NCI-H82 (cell line): ENCODE measurements around the gene CHTF18.
"Not testable (repeated sequence)": the region's sequence is repeated elsewhere in the genome, so short reads cannot be mapped to it uniquely, and the experiment has no call there.

ENCODE experiments used
- DNase-seq: peaks from one replicate; lab custom pipeline; 2025; lab: John Stamatoyannopoulos, UW

CHTF18 gene

DNA sequence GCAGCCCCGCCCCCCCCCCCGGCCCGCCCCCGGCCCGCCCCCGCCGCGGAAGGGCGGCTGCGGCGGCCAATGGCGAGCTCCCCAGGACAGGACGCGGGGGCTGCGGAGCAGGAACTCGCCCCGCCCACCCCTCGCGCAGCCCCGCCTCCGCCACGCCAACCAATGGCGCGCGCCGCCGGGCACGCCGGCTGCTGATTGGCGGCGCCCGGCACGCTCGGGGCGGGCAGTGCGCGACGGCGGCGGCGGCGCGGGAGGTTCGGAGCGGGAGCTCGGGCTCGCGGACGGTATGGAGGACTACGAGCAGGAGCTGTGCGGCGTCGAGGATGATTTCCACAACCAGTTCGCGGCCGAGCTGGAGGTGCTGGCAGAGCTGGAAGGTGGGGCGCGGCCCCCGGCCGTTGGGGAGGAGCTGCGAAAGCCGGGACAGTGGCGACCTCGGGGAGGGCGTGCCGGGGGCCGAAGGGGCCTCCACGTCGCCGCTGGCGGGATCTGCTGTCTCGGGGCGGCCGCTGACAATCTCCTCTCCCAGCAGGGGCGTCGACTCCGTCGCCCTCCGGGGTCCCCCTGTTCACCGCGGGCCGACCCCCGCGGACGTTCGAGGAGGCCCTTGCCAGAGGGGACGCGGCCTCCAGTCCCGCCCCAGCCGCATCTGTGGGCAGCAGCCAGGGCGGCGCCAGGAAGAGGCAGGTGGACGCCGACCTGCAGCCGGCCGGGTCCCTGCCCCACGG is at the start of gene CHTF18:
Gene CHTF18, plus strand, starts transcription at position 222 of the 728 bp plus-strand sequence. Its CDS starts 65 bp downstream, at position 287.
- DNase-seq = peak; percentile 93

DNA sequence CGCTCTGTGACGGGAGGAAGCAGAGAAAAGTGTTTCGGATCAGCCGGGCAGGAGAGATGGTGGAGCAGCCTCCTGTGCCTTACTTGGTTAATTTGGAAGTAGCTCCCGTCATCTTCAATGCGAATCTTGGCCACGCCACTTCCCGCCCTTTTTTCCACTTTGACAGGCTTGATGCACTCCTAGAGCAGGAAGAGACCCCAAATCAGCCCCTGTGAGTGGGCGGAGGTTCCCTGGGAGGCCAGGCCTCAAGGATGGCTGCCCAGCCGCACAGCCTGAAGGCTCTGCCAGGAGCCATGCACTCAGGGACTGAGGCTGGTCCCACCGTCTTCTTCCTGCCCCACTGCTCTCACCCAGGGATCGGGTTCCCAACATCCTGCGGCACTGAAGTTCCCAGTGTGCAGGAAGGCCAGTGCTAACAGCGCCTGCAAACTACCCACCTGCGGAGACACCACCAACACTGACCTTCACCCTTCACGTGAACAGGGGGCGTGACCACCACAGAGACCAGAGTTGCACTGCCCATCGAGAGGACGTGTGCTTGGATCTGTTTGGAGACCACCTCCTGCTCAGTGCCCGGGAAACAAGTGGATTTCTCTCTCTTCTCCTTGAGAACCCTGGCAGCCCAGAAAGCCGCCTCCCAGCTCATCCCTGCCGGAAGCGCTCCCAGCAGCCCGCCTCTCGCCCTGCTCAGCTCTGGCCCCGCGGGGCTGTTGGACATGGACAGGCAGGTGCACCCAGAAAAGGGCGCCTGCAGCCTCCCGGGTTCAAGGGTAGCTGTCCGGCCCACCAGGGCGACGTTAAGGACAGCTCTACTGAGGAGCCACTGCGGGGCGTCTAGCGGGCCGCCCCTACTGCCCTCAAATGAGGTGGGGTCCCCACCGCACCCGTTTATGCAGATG is 48.6 kb upstream of the CHTF18 start:
- no peak for DNase-seq

DNA sequence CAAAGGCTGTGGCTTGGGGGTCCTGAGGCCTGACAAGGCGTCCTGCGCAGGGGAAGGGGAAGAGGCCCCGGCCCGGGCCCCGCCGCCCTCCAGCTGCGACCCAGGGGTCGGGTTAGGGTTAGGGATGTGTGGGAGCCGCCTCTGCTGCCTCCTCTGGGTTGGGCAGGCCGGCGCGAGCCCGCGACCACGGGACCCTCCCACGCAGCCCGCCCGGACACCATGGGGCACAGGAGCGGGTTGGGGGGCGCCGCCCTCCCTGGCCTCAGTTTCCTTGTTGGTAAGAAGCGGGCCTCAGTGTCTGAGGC is 48.0 kb upstream of the CHTF18 start:
- no peak for DNase-seq

DNA sequence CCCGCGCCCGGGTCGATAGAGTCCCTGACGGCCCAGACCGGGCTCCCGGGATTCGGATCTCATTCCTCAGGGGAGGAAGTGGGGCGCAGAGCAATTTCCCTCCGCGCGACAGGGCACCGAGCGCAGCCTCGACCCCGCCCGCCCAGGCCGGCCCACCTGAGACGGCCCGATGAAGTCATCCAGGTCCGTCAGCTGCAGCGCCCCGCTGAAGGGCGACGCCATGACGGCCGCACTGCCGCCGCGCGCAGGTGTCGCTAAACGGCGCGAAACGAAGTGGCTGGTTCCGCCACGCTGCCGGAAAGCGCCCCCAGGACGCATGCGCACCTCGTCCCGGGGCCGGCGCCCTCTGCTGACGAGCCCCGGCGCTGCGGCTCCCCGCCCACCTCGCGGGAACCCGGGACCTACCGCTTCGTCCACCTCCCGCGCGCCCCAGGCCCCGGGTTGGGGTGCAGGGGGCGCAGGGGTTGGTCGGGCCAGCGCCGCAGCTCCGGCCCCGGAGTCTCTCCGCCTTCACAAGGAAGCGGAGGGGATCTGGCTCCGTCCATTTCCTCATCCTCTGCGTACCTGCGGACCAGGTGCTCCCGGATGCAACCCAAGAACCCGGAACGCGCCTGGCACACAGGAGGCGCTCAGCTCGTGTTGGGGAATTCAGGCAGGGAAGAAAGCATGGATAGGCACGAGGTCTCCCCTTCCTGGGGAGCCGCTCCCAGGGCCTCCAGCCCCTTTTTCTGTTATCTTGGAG is 47.5 kb upstream of the CHTF18 start, which contains the start of gene CIAO3:
Gene CIAO3, minus strand, starts transcription at position 234 of the 742 bp plus-strand sequence. Its CDS starts 12 bp downstream, at position 222.
- DNase-seq = peak; percentile 92

DNA sequence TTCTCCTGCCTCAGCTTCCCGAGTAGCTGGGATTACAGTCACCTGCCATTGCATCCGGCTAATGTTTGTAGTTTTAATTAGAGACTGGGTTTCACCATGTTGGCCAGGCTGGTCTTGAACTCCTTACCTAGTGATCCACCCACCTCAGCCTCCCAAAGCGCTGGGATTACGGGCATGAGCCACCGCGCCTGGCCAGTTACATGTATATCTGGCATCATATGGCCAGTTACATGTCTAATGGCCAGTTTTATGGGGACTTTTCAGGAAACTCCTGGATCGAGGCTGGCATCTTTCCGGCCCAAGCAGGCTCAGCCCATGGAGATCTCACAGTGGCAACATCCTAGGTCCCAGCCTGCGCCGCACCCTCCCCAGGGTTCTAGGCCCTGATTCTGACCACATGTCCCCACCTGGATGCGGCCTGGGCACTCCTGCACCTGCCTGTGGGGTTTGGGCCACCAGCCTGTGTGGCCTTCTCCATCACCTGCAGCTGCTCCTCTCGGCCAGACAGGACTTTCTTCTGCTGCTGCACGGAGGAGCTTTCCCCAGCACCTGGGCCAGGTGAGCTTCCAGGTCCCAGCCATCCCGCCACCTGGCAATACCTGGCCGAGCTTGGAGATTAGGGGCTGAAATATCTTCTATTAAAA is 46.3 kb upstream of the CHTF18 start:
- DNase-seq = no peak

DNA sequence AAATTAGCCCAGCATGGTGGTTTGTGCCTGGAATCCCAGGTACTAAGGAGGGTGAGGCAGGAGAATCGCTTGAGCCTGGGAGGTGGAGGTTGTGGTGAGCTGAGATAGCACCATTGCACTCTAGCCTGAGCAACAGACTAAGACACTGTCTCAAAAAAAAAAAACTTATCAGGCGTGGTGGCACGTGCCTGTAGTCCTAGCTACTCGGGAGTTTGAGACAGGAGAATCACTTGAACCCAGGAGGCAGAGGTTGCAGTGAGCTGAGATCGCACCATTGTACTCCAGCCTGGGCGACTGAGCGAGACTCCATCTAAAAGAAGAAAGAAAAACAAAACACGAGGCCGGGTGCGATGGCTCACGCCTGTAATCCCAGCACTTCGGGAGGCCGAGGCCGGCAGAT is 45.5 kb upstream of the CHTF18 start:
- not testable (repeated sequence) for DNase-seq

DNA sequence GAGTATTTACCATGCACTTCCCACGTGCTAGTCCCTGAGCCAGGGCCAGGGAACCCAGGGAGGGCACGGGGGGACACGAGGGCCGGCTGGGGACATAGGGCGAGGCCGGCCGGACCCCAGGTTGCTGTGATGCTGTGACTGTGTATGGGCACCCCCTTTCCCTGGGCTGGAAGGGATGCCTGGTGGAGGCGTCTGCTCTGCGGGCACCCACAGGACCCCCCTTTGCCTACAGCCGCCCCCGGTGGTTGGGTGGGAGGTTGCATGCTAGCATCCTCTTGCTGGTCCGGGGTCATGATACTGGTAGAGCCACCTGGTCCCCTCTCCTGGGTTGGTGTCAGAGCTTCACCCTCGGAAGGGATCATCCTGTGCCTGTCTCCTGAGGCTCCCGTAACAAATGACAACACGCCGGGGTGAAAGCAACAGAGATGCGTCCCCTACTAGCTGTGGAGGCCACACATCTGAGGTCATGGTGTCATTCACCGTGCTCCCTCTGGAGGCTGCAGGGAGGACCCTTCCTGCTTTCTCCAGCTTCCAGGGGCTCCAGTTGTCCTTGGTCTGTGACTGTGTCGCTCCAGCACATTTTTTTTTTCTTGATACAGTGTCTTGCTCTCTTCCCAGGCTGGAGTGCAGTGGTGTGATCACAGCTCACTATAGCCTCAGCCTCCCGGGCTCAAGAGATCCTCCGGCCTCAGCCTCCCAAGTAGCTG is 44.5 kb upstream of the CHTF18 start:
- DNase-seq = peak; percentile 35

DNA sequence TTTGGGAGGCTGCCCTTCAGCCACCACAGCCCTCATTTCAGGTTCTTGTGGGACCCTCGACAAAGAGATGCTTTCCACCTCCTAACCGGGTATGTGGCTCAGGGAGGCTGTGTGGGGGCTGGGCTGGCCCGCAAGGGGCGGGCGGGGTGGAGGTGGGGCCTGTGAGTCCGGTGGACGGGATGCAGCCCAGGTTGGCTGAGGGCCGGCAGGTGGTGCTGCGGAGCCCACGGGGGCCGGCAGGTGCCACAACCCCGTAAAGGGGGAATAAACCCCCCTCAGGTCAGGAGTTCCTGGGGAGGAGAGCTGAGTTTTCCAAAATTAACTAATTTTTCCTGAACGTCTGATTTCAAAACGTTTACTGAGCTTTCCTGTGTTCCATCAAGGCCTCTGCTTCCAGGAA is 42.7 kb upstream of the CHTF18 start:
- peak; percentile 67 for DNase-seq

DNA sequence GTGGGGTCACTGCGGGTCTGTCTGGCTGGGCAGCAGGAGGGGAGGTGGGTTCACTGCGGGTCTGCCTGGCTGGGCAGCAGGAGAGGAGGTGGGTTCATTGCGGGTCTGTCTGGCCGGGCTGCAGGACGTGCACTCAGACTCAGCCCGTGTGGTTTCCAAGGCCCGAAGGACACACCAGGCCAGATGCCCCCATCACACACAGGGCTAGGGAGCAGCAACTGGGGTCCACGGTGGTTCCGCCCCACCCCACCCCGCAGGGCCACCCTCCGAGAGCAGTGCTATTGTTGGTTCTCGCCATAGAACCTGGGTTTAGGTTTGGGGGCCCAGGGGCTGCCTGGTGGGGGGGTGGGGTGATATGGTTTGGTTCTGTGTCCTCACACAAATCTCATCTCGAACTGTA is 41.8 kb upstream of the CHTF18 start:
- DNase-seq = no peak

DNA sequence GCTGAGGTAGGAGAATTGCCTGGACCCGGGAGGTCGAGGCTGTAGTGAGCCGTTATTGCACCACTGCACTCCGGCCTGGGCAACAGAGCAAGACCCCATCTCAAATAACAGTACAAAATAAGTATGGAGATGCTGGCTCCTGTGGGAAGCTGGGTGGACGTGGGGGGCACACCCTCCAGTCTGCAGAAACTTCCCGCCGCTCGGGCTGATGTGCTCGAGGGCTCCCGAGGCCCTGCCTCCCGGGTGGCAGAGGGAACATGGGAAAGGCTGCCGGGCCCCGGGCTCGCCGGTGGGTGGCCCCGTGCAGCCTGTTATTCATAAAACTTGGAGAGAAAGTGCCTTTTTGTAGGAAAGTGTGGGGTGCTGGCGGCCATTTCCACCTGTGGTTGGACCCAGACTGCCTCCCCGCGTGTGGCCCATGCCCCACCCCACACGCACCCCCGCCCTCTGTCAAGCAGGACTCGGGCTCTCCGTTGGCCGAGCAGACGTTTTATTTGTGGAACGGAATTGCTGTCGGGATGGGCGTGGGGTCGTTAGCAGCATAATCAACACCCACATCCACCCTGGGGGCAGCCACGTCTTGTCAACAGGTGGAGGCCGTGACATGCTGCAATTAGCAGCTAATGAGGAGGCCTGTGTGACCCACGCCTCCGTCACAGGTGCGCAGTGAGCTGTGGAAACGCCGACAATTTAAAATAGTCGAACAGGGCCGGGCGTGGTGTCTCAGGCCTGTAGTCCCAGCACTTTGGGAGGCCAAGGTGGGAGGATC is 40.3 kb upstream of the CHTF18 start:
- no peak for DNase-seq

DNA sequence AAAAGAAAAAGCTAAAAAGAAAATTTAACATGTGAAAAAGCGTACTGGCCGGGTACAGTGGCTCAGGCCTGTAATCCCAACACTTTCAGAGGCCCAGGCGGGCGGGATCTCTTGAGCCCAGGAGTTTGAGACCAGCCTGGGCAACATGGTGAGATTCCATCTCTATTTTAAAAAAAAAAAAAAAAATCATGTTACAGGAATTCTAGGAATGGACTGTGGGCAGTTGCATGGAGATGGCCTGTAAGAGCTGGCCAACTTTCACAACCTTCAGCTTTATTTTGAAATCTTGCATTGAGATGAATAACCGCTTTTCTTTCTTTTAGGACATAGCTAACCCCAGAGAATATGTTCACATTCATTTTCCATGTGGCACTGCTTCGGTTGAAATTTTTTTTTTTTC is 39.4 kb upstream of the CHTF18 start:
- no peak for DNase-seq

DNA sequence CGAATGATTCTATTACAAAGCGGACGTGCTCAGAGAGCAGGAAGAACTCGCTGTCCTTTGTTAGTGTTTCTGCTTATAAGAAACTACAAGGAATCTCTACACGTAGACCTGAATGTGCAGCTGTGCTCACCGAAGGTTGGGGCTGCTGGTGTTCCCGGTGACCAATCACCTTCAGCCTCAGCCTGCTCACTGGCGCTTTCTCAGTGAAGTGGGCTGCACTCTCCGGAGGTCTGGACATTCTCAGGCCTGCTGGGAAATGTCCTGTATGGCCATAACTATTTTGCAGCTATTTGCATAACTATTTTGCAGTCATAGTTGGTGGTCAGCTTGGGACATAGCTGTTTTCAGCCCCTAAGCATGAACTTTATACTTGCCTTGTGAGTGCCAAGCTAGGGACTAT is 37.9 kb upstream of the CHTF18 start:
- no peak for DNase-seq

DNA sequence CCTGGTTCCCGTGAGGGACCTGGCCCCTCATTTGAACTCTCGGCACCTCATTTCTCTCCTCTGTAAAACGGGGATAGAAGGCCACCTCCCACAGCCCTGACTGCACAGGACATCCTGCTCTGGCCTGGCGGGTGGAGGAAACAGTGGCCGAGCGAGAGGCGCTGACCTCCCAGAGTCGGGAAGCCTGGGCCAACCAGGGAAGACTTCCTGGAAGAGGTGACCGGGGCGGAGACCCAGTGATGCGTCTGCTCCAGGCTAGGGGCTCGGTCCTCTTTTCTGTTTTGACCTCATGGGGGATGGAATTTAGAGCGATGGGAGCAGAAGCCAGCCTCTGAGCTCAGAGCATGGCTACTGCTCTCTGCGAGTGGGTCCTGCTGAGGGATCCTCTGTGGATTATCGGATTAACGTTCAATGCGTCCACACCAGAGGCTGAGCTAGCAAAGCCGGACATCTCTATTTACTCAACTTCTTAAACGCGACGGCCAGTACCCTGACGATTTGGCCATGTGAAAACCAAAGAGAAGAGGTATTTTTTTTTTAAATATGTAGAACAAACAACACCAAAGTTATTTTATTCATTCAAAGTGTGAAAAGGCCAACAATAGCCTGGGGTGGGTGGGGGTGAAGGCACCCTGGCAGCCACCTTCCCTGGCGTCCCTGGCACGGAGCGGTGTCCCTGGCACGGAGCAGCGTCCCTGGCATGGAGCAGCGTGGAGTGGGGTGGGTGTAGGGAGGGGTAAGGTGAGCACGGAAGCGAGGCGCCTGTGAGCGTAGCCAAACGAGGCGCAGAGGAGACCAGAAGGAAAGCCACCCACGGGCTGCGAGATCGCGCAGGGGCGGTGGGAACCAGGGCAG is 37.0 kb upstream of the CHTF18 start:
- peak; percentile 77 for DNase-seq

DNA sequence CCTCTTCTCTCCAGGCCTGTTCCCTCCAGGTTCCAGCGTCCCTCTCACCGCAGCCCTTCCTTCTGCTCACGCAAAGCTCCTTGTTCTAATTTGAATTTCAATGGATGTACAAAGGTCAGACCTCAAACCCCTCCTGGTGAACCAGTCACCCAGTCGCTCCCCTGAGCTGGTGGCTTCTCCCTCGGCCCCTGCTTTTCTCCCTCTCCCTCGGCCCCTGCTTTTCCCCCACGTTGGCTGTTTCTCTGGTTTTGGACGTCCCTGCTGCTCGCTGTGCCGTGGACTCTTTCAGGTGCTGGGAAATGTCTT is 36.5 kb upstream of the CHTF18 start:
- no peak for DNase-seq

DNA sequence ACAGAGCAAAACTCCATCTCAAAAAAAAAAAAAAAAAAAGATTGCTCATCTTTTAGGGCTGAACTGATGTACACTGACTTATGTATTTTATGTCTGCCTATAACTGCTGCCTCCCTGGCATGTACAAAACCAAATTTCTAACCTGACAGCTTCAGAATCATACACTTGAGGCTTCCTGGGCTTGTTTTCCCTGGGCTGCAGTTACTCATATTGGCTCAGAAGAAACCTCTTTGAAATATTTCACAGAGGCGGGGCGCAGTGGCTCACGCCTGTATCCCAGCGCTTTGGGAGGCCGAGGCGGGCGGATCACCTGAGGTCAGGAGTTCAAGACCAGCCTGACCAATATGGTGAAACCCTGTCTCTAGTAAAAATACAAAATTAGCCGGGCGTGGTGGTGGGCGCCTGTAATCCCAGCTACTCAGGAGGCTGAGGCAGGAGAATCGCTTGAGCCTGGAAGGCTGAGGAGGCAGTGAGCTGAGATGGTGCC is 34.3 kb upstream of the CHTF18 start:
- DNase-seq = not testable (repeated sequence)

DNA sequence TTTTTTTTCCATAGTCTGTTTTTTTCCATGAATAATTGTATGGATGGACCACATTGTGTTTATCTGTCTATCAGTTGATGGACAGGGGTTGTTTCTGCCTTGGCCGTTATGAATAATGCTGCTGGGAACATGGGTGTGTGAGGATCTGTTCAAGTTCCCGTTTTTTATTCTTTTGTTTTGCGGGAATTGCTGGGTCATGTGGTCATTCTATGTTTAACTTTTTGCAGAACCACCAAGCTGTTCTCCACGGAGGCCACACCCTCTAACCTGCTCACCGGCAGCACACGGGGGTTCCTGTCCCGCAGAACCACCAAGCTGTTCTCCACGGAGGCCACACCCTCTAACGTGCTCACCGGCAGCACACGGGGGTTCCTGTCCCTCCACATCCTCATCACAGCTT is 33.8 kb upstream of the CHTF18 start:
- no peak for DNase-seq

DNA sequence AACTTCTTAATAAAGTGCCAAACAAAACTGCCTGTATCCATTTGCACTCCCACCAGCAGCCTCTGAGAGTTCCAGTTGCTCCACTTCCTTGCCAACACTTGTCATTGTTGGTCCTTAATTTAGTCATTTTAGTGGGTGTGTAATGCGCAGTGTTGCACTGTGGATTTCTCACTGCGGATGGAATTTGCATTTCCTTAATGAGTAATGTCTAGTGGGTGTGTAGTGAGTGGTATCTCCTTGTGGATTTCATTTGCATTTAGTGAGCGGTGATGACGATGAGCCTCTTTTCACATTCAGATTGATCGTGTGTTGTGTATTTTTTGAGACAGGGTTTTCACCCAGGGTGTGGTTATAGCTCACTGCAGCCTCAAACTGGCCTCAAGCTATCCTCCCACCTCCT is 32.0 kb upstream of the CHTF18 start:
- DNase-seq = no peak

DNA sequence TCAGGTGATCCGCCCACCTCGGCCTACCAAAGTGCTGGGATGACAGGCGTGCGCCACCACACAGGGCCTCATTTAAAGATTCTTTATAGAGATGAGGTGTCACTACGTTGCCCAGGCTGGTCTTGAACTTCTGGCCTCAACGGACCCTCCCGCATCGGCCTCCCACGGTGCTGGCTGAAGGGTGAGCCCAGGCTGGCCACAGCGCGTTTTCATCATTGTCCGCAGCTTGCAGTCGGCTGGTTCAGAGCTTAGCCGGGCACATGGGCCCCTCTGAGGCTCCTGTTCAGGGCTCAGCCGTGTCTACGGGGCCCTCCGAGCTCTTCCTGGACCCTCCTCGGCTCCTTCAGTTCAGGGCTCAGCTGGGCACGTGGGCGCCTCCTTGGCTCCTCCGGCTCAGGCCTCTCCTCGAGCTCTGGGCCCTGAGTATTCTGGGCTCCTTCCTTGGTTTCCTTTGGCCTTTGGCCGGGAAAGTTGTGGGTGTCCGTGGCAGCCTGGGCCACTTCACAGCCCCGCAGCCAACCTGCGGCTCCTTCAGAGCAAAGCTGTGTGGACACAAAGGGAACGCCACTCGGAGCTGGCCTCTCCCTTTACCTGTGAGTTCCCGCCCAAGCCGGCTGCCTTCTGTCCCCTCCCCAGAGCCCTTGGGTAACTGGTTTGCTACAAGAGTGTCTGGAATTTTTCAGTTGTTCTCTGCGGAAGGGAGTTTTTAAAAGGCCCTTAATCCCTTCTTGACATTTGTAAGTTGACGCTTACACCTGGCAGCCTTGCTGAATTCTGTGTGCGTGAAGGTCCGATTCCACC is 29.1 kb upstream of the CHTF18 start:
- DNase-seq = no peak

DNA sequence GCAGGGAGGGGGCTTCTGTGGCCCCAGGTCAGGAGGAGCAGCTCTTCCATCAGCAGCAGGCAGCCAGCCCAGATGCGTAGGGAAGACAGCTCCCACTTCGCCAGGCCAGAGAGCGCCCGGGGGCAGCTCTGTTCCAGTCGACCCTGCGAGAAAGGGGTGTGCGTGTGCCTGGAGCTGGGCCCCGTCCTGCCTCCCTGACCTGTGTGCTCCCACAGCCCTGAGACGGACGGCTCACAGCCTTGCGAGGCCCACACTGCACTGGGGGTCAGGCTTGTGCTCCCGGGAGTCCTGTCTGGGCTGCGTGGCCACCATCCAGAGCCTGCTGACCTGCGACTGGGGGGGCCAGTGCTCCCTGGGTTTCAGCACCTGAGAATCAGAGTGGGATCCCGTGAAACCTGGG is 28.4 kb upstream of the CHTF18 start:
- DNase-seq = no peak
